ENCODE results near the gene ATG12.

The ATG12 gene

GRCh38 chr5:115788440-115788839 is 52.9 kb downstream of the ATG12 start:
- H3K4me3 ChIP-seq (ENCODE audit: low read depth, low read length), result no peak overlapping the region
- no peak for TF ChIP-seq CTCF (IDR thresholded peaks at IDR 0.05; ENCODE audit: low read depth, low read length)
- no peak for DNase-seq
- no peaks in the 10 kb centered on the region for H3K27me3 ChIP-seq (ENCODE audit: insufficient read depth, low read depth, severe bottlenecking)
- no peak overlapping the region for H3K27ac ChIP-seq
- no peaks in the 10 kb centered on the region for H3K36me3 ChIP-seq
- no peaks in the 10 kb centered on the region for H3K9me3 ChIP-seq (ENCODE audit: severe bottlenecking)

GRCh38 chr5:115787426-115787825 is 53.9 kb downstream of the ATG12 start:
- DNase-seq, result no peak
- no peaks in the 10 kb centered on the region for H3K9me3 ChIP-seq (ENCODE audit: severe bottlenecking)
- no peaks in the 10 kb centered on the region for H3K27me3 ChIP-seq (ENCODE audit: insufficient read depth, low read depth, severe bottlenecking)
- no peak overlapping the region for H3K4me3 ChIP-seq (ENCODE audit: low read depth, low read length)
- no peak overlapping the region for H3K27ac ChIP-seq
- no peaks in the 10 kb centered on the region for H3K36me3 ChIP-seq
- no peak for TF ChIP-seq CTCF (IDR thresholded peaks at IDR 0.05; ENCODE audit: low read depth, low read length)

- DNase-seq, result peak; percentile 10
- H3K4me3 ChIP-seq (ENCODE audit: low read depth, low read length), result no peak overlapping the region
- TF ChIP-seq CTCF (IDR thresholded peaks at IDR 0.05; ENCODE audit: low read depth, low read length), result no peak
Observed at GRCh38 chr5:115785381-115786065, 55.8 kb downstream of the ATG12 start.

GRCh38 chr5:115778417-115778816 is 62.9 kb downstream of the ATG12 start:
- no peaks in the 10 kb centered on the region for H3K27me3 ChIP-seq (ENCODE audit: insufficient read depth, low read depth, severe bottlenecking)
- H3K27ac ChIP-seq, result no peak overlapping the region
- no peaks in the 10 kb centered on the region for H3K36me3 ChIP-seq
- DNase-seq, result no peak
- H3K4me3 ChIP-seq (ENCODE audit: low read depth, low read length), result no peak overlapping the region
- no peak for TF ChIP-seq CTCF (IDR thresholded peaks at IDR 0.05; ENCODE audit: low read depth, low read length)
- no peaks in the 10 kb centered on the region for H3K9me3 ChIP-seq (ENCODE audit: severe bottlenecking)

More at GRCh38 chr5:115785381-115786065, 55.8 kb downstream of the ATG12 start:
- no peaks in the 10 kb centered on the region for H3K27me3 ChIP-seq (ENCODE audit: insufficient read depth, low read depth, severe bottlenecking)
- H3K36me3 ChIP-seq, result no peaks in the 10 kb centered on the region
- H3K27ac ChIP-seq, result no peak overlapping the region
- no peaks in the 10 kb centered on the region for H3K9me3 ChIP-seq (ENCODE audit: severe bottlenecking)
